ENCODE data around the gene SSH2.

Gene SSH2

DNA sequence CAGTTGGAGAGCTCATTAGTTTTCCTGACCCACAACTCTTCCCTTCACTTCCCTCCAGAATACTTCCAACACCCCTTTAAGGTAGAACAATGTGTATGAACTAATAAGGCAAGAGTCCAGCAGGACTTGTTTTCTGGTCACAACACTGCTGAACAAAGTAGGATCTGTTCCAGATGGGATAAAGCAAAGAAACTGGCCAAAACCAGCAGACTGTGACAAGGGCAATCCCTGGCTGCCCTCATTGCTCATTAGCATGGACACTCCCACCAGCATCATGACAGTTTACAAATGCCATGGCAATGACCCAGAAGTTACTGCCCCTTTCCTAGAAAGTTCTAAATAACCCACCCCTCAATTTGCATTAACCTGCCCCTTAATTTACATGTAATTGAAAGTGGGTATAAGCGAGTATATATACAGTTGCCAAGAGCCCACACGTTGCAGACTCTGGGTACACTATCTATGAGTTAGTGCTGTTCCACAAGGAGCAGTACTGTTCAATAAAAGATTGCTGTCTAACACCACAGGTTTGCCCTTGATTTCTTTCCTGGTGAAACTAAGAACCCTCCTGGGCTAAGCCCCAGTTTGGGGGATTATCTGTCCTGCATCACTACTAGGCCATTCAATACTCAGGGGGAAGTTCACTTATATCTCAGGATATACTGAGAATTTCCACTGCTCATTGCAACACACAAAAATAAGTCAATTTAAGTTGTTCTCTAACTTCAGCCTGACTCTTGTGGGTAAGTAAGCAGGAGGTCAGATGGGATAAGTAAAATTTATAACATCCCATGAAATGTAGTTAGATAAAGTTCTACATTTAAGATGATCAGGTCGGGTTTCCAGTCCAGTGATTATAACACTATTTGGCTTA is 82.3 kb downstream of the SSH2 start:
- no peak for DNase-seq
- in situ Hi-C loops (cut with HindIII; ENCODE audit: low pct_ligation_motif_present, low pct_unique_long_range_greater_than_20kb, low sequenced_read_pairs), result no loop called here

DNA sequence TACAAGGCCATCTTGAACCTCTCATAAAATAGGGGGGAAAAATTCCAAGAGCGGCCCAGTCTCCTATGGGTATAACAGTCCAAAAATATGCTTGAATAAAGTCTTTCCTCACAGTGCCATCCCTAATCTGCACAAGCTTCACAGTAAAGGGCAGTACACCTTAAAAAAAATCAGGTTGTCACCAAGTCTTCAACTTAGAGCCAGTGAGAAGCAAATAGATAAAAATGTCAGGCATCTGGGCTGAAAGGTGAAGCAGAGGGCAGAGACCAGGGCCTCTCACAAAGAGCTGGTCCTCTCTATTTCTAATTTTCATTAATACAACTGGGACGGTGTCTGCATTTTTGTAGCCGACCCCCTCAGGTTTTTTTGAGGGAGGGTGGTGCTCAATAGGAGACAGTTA is 82.9 kb downstream of the SSH2 start:
- DNase-seq, result no peak
- in situ Hi-C loops (cut with HindIII; ENCODE audit: low pct_ligation_motif_present, low pct_unique_long_range_greater_than_20kb, low sequenced_read_pairs), result no loop called here

DNA sequence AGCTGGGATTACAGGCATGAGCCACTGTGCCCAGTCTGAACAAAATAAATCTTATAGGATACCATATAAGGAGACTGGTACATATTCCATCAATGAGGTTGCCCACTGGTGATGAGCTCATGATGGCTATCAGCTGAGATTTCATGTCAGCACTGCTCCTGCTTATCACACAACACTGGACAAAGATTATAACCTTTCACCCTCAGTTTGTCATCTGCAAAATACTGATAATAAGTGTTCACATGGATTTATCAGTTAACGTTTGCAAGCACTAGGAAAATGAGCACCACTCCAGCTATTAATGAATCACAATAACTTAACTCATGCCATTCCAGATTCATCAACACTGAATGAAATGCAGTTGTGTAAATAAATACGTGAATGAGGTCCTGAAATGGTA is 83.7 kb downstream of the SSH2 start:
- in situ Hi-C loops (cut with HindIII; ENCODE audit: low pct_ligation_motif_present, low pct_unique_long_range_greater_than_20kb, low sequenced_read_pairs), result no loop called here

DNA sequence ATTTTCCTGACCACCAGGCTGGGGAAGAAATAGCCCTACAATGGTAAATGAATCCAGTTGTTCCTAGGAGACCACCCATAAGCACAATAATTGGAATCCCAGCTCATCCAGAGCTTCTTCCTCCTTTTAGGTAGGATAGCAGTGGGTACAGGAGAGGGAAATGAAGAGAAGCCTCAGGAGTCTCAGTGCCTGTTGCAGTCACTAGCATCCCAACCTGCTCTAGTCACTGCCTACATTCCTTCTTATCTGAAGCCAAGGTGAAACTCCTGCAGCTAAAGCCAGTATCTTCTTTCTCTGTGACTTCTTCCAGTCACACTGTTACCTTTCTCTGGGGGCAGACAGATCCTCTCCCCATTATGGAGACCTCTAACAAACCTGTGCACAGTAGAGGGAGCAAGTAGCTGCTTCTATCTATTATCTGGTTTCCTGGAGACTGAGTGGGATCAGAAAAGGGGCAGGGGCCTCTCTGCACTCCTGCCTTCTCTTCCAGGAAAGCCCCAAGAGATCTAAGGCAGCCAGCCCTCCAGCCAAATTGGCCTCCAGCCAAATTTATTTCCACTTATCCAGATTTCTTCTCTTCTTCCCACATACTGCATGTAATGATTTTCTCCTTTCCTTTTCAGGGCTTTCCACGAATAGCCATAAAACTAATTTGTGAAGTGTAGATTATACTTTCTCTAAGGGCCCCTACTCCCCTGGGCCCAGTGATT is 85.5 kb downstream of the SSH2 start:
- in situ Hi-C loops (cut with HindIII; ENCODE audit: low pct_ligation_motif_present, low pct_unique_long_range_greater_than_20kb, low sequenced_read_pairs), result no loop called here
- DNase-seq, result no peak

More for the DNA sequence above, 83.7 kb downstream of the SSH2 start:
- DNase-seq, result no peak

- in situ Hi-C loops (cut with HindIII; ENCODE audit: low pct_ligation_motif_present, low pct_unique_long_range_greater_than_20kb, low sequenced_read_pairs), result no loop called here
- DNase-seq, result peak; percentile 28
These were observed 89.1 kb downstream of the SSH2 start for GRCh38 chr17:29840884-29841283.

DNA sequence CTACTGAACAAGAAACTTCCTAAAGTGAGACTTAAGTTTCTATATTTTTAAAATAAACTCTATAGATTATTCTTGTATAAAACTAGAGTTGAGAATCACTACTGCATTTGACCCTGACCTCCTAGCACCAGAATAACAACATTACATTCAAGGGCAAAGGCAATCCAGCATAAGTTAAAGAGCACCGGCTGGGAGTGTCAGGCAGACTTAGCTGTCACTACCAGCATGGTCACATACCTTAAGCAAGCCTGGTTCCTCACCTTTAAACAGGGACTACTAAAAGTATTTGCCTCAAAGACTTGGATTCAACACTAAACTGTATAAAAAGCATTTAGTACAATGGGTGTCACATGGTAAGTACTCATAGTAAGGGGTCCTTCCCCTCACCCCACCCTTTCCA is 90.4 kb downstream of the SSH2 start:
- no peak for DNase-seq
- in situ Hi-C loops (cut with HindIII; ENCODE audit: low pct_ligation_motif_present, low pct_unique_long_range_greater_than_20kb, low sequenced_read_pairs), result no loop called here

GRCh38 chr17:29838961-29839360 is 91.1 kb downstream of the SSH2 start:
- no peak for DNase-seq
- in situ Hi-C loops (cut with HindIII; ENCODE audit: low pct_ligation_motif_present, low pct_unique_long_range_greater_than_20kb, low sequenced_read_pairs), result no loop called here

DNA sequence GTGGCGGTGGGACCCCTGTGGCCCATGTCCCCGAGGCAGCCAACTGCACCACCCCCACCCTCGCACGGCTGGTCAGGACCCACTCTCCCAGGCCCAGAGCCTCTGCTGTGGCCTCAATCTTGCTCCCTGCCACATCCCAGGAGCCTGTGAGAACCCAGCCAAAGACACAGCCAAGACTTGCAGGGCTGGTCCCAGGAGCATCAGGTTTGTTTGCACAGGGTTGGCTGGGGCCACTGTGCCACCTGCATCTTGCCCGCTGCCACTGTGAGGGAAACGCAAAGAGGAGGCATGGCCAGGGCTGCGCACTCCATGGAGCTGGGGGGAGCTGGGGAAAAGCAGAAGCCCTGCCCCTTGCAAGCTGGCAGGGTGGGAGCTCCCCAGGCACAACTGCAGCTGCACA is 92.5 kb downstream of the SSH2 start:
- no peak for DNase-seq
- in situ Hi-C loops (cut with HindIII; ENCODE audit: low pct_ligation_motif_present, low pct_unique_long_range_greater_than_20kb, low sequenced_read_pairs), result no loop called here

- in situ Hi-C loops (cut with HindIII; ENCODE audit: low pct_ligation_motif_present, low pct_unique_long_range_greater_than_20kb, low sequenced_read_pairs), result no loop called here
- no peak for DNase-seq
These were observed 93.4 kb downstream of the SSH2 start for GRCh38 chr17:29836643-29837042.

- no peak for DNase-seq
- in situ Hi-C loops (cut with HindIII; ENCODE audit: low pct_ligation_motif_present, low pct_unique_long_range_greater_than_20kb, low sequenced_read_pairs), result no loop called here
These were observed 94.3 kb downstream of the SSH2 start for GRCh38 chr17:29835435-29836351.

GRCh38 chr17:29833801-29834200 is 96.2 kb downstream of the SSH2 start:
- DNase-seq, result no peak
- in situ Hi-C loops (cut with HindIII; ENCODE audit: low pct_ligation_motif_present, low pct_unique_long_range_greater_than_20kb, low sequenced_read_pairs), result no loop called here

GRCh38 chr17:29828676-29829284 is 101.2 kb downstream of the SSH2 start:
- no peak for DNase-seq
- in situ Hi-C loops (cut with HindIII; ENCODE audit: low pct_ligation_motif_present, low pct_unique_long_range_greater_than_20kb, low sequenced_read_pairs), result no loop called here

GRCh38 chr17:29827179-29827578 is 102.8 kb downstream of the SSH2 start:
- no peak for DNase-seq
- in situ Hi-C loops (cut with HindIII; ENCODE audit: low pct_ligation_motif_present, low pct_unique_long_range_greater_than_20kb, low sequenced_read_pairs), result no loop called here

GRCh38 chr17:29826114-29826692 is 103.8 kb downstream of the SSH2 start:
- DNase-seq, result no peak
- in situ Hi-C loops (cut with HindIII; ENCODE audit: low pct_ligation_motif_present, low pct_unique_long_range_greater_than_20kb, low sequenced_read_pairs), result no loop called here

GRCh38 chr17:29825604-29826003 is 104.4 kb downstream of the SSH2 start:
- DNase-seq, result no peak
- in situ Hi-C loops (cut with HindIII; ENCODE audit: low pct_ligation_motif_present, low pct_unique_long_range_greater_than_20kb, low sequenced_read_pairs), result no loop called here

DNA sequence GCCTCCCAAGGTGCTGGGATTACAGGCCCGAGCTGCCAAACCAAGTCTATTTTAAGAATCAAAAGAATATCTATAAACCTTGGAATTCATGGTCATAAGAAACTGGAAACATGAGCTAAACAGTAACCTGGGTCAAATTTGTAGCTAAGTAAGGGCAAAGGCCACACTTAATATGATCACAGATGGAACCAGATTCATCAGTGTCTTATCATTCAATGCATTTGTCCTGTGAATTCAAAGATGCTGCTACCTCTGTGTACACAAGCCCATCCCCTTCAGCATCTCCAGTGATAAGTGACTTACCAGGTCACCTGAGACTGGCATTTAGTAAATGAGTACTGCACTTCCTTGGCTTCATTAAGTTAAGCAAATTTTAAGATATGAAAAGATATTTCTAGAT is 108.1 kb downstream of the SSH2 start:
- DNase-seq, result no peak

DNA sequence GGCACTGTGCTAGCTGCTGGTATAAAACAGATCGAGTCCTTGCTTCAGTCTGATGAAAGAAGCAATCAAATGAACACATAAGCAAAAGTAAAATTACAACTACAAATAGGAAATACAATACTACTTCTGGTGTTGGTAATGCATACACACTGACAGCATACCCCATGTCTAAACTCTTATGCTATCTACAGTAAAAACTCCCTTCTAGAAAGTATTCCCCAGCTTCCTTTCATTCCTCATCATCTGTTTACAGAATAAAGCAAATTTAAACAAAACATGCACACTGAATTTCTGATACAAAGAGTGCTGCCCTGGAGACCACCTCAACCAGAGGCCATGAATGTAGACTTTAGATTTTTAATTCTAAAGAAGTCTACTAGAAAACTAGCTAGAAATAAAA is 109.6 kb downstream of the SSH2 start:
- in situ Hi-C loops (cut with HindIII; ENCODE audit: low pct_ligation_motif_present, low pct_unique_long_range_greater_than_20kb, low sequenced_read_pairs), result loop anchor here (25.0 kb wide), 1 partner anchor 117 kb away; the partner anchor contains the start of genes EFCAB5 and SSH2
- DNase-seq, result no peak

More for the DNA sequence above, 108.1 kb downstream of the SSH2 start:
- in situ Hi-C loops (cut with HindIII; ENCODE audit: low pct_ligation_motif_present, low pct_unique_long_range_greater_than_20kb, low sequenced_read_pairs), result loop anchor here (25.0 kb wide), 1 partner anchor 115 kb away; the partner anchor contains the start of genes EFCAB5 and SSH2
